ENCODE data around the gene KLHL36. TPM values are rescaled to one million over a fixed set of nuclear protein-coding genes. Genes with fewer than 3 reads are reported as not detected.

The KLHL36 gene
- total and polyA plus RNA-seq, 2 donors: 34.8 to 41.2 TPM

DNA sequence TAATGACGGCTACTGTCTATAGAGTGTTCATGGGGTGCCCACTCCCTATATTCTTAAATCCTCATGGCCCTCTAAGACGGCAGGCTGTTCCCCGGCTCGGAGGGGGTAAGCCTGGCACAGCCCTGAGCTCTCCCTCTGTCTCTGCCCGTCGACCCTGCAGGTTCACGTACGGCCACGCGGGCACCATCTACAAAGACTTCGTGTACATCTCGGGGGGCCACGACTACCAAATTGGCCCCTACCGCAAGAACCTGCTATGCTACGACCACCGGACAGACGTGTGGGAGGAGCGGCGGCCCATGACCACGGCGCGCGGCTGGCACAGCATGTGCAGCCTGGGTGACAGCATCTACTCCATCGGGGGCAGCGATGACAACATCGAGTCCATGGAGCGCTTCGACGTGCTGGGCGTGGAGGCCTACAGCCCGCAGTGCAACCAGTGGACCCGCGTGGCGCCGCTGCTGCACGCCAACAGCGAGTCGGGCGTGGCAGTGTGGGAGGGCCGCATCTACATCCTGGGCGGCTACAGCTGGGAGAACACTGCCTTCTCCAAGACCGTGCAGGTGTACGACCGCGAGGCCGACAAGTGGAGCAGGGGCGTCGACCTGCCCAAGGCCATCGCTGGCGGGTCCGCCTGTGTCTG lies 13.2 kb downstream of the KLHL36 start:
- Histone ChIP-seq H3K4me1 (ENCODE audit: insufficient read depth) (no peaks in the 10 kb centered on the region), H3K36me3 (ENCODE audit: insufficient read depth) (peaks cover 5% of the 10 kb centered on the region), H3K4me3 (ENCODE audit: low read depth, low read length) (no peak overlapping the region), H3K27ac (ENCODE audit: low read depth) (no peak overlapping the region)
- DNase-seq (ENCODE audit: extremely low spot score): no peak
- WGBS: 96% methylated on average over 51 of the region's 51 CpGs

DNA sequence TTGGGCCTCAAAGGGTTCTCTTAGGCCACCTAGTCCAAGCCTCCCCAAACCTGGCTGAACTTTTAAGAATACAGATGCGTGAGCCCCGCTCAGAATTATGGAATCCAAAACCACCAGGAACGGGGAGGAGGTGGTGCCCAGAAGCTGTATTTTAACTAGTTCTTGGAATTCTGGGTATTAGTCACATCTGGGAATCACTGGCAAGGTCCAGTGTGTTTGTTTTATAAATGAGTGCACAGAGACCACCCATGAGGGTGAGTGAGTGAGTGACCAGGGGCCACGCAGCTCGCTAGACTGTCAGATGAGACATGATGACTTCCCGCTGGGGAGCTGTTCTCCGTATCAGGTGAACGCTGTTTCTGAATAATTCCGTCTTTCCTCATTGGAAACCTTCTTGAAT lies 14.2 kb downstream of the KLHL36 start:
- H3K36me3 ChIP-seq (ENCODE audit: insufficient read depth): peaks cover 5% of the 10 kb centered on the region
- H3K4me3 ChIP-seq (ENCODE audit: low read depth, low read length): no peak overlapping the region
- no peak for DNase-seq (ENCODE audit: extremely low spot score)
- no peaks in the 10 kb centered on the region for H3K4me1 ChIP-seq (ENCODE audit: insufficient read depth)
- 86% methylated on average over 9 of the region's 9 CpGs for WGBS
- H3K27ac ChIP-seq (ENCODE audit: low read depth): no peak overlapping the region

- DNase-seq (ENCODE audit: extremely low spot score): no peak
- no peak overlapping the region for H3K4me3 ChIP-seq (ENCODE audit: low read depth, low read length)
- 66% methylated on average over 9 of the region's 9 CpGs for WGBS
- H3K27ac ChIP-seq (ENCODE audit: low read depth): no peak overlapping the region
- no peaks in the 10 kb centered on the region for H3K4me1 ChIP-seq (ENCODE audit: insufficient read depth)
- H3K36me3 ChIP-seq (ENCODE audit: insufficient read depth): peaks cover 5% of the 10 kb centered on the region
Measured at GRCh38 chr16:84663433-84664101, 15.3 kb downstream of the KLHL36 start.

DNA sequence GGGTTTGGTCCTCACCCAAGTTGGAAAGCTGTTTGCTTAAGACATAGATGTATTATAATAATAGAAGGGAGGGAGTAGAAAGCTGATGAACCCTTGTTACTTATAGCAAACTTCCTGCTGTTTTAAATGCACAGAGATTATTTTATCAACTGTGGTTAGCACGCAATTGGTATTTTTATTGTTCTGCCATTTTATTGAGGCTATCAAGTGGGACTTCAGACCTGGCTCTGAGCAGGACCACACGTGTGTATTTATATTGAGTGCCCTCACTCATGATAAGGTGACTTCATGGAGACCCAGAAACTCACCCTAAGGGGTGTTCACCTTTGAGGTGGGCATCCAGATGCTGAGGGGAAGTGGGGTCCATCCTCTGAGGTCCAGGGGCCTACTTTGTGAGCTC lies 17.0 kb downstream of the KLHL36 start:
- H3K36me3 ChIP-seq (ENCODE audit: insufficient read depth): peaks cover 5% of the 10 kb centered on the region
- 75% methylated on average over 2 of the region's 2 CpGs for WGBS
- no peak overlapping the region for H3K4me3 ChIP-seq (ENCODE audit: low read depth, low read length)
- H3K4me1 ChIP-seq (ENCODE audit: insufficient read depth): no peaks in the 10 kb centered on the region
- no peak overlapping the region for H3K27ac ChIP-seq (ENCODE audit: low read depth)
- DNase-seq (ENCODE audit: extremely low spot score): no peak

- no peak for DNase-seq (ENCODE audit: extremely low spot score)
- Histone ChIP-seq H3K36me3 (ENCODE audit: insufficient read depth) (peaks cover 5% of the 10 kb centered on the region), H3K27ac (ENCODE audit: low read depth) (no peak overlapping the region), H3K4me3 (ENCODE audit: low read depth, low read length) (no peak overlapping the region), H3K4me1 (ENCODE audit: insufficient read depth) (no peaks in the 10 kb centered on the region)
- WGBS: 90% methylated on average over 7 of the region's 7 CpGs
Measured at GRCh38 chr16:84665843-84666242, 17.5 kb downstream of the KLHL36 start.

- Histone ChIP-seq H3K36me3 (ENCODE audit: insufficient read depth) (no peaks in the 10 kb centered on the region), H3K4me1 (ENCODE audit: insufficient read depth) (no peaks in the 10 kb centered on the region), H3K4me3 (ENCODE audit: low read depth, low read length) (no peak overlapping the region), H3K27ac (ENCODE audit: low read depth) (no peak overlapping the region)
- DNase-seq (ENCODE audit: extremely low spot score): no peak
- whole genome bisulfite sequencing: 83% methylated on average over 16 of the region's 16 CpGs
Measured at GRCh38 chr16:84667600-84668309, 19.4 kb downstream of the KLHL36 start.

GRCh38 chr16:84670063-84670462 lies 21.8 kb downstream of the KLHL36 start:
- Histone ChIP-seq H3K36me3 (ENCODE audit: insufficient read depth) (no peaks in the 10 kb centered on the region), H3K27ac (ENCODE audit: low read depth) (no peak overlapping the region), H3K4me3 (ENCODE audit: low read depth, low read length) (no peak overlapping the region), H3K4me1 (ENCODE audit: insufficient read depth) (no peaks in the 10 kb centered on the region)
- DNase-seq (ENCODE audit: extremely low spot score): no peak
- 86% methylated on average over 12 of the region's 12 CpGs for WGBS

DNA sequence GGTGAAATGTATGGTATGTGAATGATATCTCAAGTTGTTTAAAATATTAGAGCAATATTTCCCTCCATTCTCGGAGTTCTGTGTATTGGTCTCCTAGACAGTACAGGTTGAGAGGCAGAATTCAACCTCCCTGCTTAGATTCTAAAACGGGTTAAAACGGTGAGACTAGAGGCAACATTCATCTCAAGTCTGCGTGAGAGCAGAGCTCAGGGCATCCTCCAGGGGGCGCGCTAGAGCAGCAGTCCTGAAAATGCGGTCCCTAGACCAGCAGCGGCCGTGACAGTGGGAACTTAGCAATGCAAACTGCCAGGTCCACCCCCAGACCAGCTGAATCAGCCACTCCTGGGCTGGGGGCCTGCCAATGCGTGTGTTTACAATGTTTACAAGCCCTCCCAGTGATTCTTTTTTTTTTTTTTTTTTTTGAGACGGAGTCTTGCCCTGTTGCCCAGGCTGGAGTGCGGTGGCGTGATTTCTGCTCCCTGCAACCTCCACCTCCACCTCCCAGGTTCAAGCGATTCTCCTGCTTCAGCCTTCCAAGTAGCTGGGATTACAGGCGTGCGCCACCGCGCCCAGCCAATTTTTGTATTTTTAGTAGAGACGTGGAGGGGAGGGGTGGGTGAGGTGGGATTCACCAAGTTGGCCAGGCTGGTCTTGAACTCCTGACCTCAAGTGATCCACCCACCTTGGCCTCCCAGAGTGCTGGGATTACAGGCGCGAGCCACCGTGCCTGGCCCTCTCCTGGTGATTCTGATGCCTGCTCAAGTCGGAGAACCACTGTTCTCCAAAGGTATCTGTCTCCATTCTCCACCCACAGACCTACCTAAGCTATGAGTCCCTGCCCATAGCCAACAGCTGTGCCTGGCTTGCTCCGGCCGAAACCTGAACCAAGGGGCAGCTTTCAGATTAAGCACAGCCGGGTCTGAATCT lies 24.2 kb downstream of the KLHL36 start:
- no peaks in the 10 kb centered on the region for H3K4me1 ChIP-seq (ENCODE audit: insufficient read depth)
- DNase-seq (ENCODE audit: extremely low spot score): no peak
- no peak overlapping the region for H3K27ac ChIP-seq (ENCODE audit: low read depth)
- 58% methylated on average over 26 of the region's 26 CpGs for WGBS
- no peaks in the 10 kb centered on the region for H3K36me3 ChIP-seq (ENCODE audit: insufficient read depth)
- no peak overlapping the region for H3K4me3 ChIP-seq (ENCODE audit: low read depth, low read length)

- H3K4me3 ChIP-seq (ENCODE audit: low read depth, low read length): no peak overlapping the region
- no peak overlapping the region for H3K27ac ChIP-seq (ENCODE audit: low read depth)
- DNase-seq (ENCODE audit: extremely low spot score): no peak
- H3K4me1 ChIP-seq (ENCODE audit: insufficient read depth): no peaks in the 10 kb centered on the region
- WGBS: 96% methylated on average over 3 of the region's 3 CpGs
- no peaks in the 10 kb centered on the region for H3K36me3 ChIP-seq (ENCODE audit: insufficient read depth)
Measured at GRCh38 chr16:84673203-84673535, 24.9 kb downstream of the KLHL36 start.

DNA sequence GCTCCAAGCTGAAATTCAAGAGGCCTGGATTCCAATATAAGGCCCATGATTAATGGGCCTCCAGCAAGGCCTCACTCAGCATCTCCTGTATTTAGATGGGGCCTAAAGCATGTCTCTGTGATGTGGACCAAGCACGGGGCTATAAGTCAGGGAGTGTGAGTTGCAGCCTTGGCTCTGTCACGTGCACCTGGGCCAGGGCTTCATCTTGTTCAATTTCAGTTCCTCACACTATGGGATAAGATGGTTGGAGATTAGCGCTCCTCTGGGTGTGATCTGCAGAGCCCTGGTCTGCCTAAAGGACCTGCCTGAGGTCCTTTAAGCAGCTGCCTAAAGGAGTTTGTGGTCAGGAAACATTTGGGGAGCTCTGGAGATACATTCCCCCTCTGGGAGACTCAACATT lies 25.2 kb downstream of the KLHL36 start:
- 91% methylated on average over 3 of the region's 3 CpGs for WGBS
- H3K36me3 ChIP-seq (ENCODE audit: insufficient read depth): no peaks in the 10 kb centered on the region
- no peak for DNase-seq (ENCODE audit: extremely low spot score)

GRCh38 chr16:84675423-84675822 lies 27.1 kb downstream of the KLHL36 start:
- Histone ChIP-seq H3K27ac (ENCODE audit: low read depth) (no peak overlapping the region), H3K4me3 (ENCODE audit: low read depth, low read length) (no peak overlapping the region), H3K36me3 (ENCODE audit: insufficient read depth) (no peaks in the 10 kb centered on the region), H3K4me1 (ENCODE audit: insufficient read depth) (no peaks in the 10 kb centered on the region)
- 92% methylated on average over 9 of the region's 9 CpGs for WGBS
- no peak for DNase-seq (ENCODE audit: extremely low spot score)

More for the DNA sequence above, 25.2 kb downstream of the KLHL36 start:
- H3K4me1 ChIP-seq (ENCODE audit: insufficient read depth): no peaks in the 10 kb centered on the region
- H3K27ac ChIP-seq (ENCODE audit: low read depth): no peak overlapping the region
- no peak overlapping the region for H3K4me3 ChIP-seq (ENCODE audit: low read depth, low read length)

DNA sequence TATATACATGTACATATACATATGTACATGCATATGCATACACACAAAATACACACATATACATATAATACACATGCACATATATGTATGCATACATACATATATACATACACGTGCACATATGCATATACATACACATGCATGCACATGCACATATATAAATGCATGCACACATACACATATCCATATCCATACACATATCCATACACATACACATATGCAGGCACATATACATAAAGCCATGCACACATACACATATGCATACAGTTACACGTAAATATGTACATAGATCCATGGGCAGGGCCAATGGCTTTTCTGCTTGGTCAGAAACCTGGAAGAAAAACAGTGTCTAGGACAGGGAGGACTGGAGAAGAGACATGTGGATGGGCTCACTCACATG lies 27.6 kb downstream of the KLHL36 start:
- H3K4me3 ChIP-seq (ENCODE audit: low read depth, low read length): no peak overlapping the region
- H3K36me3 ChIP-seq (ENCODE audit: insufficient read depth): no peaks in the 10 kb centered on the region
- no peak overlapping the region for H3K27ac ChIP-seq (ENCODE audit: low read depth)
- DNase-seq (ENCODE audit: extremely low spot score): no peak
- no peaks in the 10 kb centered on the region for H3K4me1 ChIP-seq (ENCODE audit: insufficient read depth)
- 91% methylated on average over 2 of the region's 2 CpGs for WGBS

DNA sequence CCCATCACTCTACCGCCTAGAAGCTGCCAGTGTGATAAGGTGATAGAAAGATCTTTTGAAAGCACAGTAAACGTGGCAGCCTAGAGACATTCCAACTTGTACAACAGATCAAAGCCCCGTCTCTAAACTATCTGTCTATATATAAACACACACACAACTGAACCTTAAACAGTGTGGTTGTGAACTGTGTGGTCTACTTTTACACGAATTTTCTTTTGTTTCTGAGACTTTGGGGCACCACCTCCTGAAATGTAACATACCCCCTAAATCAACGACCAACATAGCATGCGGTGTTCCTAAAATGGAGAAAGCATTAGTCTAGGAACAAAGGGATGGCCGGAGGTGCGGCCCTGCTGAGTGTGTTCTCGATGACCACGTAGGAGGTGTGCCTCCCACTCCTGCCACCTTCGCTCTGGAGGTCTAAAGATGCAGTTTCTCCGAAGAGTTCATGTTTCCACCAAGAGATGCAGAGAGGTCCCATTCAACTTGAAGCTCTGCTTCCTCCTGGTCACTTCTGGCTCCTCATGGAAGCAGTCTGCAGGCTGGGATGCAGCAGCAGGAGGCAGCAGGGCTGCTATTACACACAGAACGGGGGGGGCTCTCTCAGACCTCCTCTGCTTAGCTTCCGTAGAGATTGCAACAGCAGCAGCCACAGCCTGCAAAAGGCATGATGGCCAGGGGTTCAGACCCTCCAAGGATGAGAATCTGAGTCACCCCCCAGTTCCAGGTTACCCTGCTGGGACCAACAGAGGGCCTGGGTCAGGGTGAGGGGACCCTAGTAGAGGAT lies 28.9 kb downstream of the KLHL36 start:
- no peak overlapping the region for H3K27ac ChIP-seq (ENCODE audit: low read depth)
- 67% methylated on average over 14 of the region's 14 CpGs for WGBS
- DNase-seq (ENCODE audit: extremely low spot score): no peak
- H3K4me3 ChIP-seq (ENCODE audit: low read depth, low read length): no peak overlapping the region
- H3K36me3 ChIP-seq (ENCODE audit: insufficient read depth): no peaks in the 10 kb centered on the region
- no peaks in the 10 kb centered on the region for H3K4me1 ChIP-seq (ENCODE audit: insufficient read depth)

All from urinary bladder (tissue), 4 donors.